Effector CD4-positive, alpha-beta T cell (primary cell): ENCODE measurements around the gene ACAD10.
A peak's percentile ranks its signal among the peaks of the same experiment; 100 is the strongest.
"Not testable (repeated sequence)": the region's sequence is repeated elsewhere in the genome, so short reads cannot be mapped to it uniquely, and the experiment has no call there.

Experiments used
- DNase-seq: peaks from one replicate; pipeline ENCODE4 v3.0.0-alpha.2; 2020
- total RNA-seq: gene quantifications from one replicate; lab custom pipeline; 2026; lab: John Stamatoyannopoulos, UW

ACAD10 gene
- 35.3 reads per million, percentile 60 among the genes with 10 or more reads in this experiment for total RNA-seq

DNA sequence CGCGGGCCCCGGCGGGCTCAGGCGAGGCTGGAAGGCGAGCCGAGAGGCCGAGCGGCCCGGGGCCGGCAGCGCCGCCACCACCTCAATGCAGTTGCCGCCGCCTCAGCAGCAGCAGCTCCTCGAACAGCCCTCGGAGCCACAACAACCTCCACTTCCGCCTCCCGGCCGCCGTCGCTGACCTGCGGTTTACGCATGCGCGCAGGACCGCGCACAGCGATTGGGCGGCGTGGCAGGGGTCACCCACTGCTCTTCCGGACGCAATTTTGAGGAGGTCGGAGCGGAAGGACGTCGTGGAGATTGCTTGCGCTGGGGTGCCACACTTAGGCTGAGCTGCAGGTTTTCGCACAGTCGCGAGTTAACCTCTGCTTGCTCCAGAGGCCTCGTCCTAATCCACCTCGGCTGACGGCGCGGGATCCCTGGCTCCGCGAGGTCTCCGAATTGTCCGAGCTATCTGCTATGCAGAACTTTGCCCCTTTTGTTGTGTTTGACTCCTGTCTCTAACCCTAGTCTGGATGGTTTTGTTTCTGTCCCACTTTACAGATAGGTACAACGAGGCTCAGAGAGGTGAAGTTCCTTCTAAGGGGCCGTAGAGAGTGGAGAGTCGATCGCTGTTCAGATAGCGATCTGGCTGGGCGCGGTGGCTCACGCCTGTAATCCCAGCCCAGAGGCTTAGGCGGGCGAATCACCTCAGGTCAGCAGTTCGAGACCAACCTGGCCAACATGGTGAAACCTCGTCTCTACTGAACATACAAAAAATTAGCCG is at the start of gene ACAD10, which contains the start of gene BRAP:
Gene ACAD10, plus strand, starts transcription at position 243 of the 763 bp plus-strand sequence. CDS start 6,657 bp downstream, outside the sequence.
Gene BRAP, minus strand, starts transcription at position 146 of the 763 bp plus-strand sequence. CDS start 164 bp downstream, outside the sequence.
- peak; percentile 88 for DNase-seq

DNA sequence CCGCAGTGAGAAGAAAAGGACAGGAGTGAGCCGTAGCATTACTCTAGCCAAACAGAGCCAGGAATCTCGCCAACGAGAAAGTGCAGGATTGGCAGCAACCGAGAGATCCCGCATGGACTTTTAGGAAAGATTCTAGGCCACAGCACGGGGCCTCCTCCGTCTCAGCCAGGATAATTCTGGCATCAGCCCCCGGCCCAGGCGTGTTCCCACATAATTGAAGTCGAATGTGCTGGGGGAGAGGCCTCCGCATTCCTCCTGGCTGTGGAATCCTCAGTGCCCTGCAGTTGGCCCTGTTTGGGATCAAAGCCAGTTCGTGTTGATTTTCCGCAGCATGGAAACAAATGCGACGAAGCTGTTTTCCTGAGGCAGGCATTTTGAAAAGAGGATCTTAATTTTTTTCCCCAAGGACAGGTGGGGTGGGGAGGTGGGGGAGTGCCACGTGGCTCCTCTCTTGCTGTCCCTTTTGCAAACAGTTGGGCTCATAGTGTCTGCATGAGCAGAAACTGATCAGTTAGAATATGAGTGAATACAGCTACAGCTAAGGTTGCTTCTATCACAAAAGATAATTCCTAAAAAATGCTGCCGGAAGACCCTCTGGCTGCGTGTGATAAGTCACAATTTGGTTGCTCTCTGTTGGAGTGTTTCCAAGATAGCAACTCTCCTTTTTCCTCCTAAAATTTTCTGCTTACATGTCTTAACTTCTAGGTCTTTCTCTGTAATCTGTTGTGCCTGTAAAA is 49.5 kb upstream of the ACAD10 start:
- DNase-seq: no peak

DNA sequence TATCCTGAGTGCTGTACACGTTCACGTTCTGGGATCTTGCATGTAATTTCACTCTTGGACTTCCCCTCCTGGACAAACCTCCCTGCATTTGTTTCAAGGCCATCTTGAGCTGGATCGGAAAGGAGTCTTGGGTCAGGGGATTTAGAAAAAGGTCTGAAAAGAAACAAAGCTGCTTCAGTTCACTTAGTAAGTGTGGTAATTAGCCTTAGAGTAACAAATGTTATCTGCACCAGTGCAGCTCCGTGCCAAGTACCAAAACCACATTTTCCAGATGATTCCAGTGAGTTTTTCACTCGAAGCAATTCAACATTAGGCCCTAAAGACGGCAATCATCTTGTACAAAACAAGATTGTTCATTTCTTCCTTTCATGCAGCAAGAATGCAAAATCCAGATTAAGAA is 47.3 kb upstream of the ACAD10 start:
- no peak for DNase-seq

DNA sequence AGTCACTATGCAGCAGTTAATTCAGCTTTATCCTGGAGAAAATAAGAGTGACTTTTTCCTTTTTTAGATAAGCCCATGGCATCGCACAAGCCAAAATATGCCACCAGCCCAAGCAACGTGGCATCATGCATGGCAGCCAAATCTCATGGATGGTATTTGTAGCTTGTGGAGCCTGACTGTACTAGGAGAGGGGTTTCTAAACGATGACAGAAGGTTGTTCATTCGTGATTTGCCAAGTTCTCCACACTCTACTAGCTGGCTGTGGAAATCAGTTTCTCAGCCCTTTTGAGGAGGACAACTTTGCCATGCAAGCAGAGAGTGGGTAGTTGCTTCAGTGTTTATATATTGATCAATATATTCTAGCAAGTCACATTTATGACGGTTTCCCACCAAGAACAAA is 45.3 kb upstream of the ACAD10 start:
- no peak for DNase-seq

DNA sequence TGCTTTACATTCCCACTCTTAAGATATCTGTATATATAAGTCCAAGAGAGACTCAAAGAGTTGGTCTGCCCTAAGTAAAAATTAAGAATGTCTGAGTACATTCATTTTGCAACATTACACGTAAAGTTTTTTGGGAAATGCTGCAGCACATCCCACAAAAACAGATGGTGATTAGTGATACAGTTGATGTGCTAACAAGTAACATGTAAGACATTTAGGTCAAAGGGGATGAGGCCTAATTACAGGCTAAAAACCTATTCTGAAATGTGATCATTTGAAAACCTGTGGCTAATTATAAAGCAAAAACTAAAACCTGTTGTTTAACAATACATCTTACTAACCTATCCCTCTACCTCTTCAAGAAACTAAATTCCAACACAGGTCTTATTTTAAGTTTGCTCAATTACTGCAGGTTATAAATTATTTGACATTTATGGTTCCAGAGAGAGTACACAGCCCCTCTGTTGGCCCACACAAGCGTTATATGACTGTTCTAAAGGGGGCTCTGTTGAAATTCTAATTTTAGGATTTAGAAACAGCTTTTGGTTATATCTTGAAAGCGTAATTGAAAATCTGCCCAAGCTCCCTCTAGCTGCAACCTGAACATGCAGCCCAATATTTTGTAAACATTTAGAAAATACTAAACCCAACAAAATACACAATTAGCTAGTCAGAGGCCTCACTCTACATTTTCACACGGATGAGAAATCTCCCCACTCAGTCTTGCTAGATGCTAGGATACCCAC is 43.0 kb upstream of the ACAD10 start:
- no peak for DNase-seq

DNA sequence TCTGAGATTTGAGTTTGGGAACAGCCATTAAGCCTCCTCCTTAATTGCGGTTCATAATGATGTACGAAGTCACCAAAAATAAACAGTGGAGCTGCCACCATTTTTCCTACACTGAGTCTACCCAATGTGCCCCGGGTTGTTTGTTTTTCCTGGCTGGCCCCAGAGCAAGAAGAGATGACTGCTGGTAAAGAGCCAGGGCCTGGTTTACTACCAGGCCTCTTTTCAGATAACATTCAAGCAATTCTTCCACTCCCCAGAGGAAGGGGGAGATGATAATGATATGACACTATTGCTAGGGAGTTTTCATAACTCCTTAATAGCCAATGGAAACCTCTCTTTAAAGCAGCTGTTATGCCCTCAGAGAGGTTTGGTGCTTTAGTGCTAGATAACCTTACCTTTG is 42.4 kb upstream of the ACAD10 start:
- DNase-seq: no peak

DNA sequence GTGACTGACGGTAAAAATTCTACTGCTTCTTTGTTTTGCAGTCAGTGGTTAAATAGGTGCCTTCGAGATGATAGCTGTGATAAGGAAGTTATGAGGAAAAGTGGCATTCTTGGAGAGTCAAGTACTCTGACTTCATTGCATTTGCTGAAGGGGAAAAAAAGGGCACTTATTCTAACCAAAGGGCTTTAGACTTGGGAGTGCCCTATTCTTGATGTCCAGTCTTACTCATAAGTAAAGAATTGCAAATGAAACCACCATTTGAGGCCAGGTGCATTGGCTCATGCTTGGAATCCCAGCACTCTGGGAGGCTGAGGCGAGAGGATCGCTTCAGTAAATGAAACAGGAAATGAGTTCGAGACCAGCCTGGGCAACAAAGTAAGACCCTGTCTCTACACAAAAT is 40.4 kb upstream of the ACAD10 start:
- DNase-seq: no peak

DNA sequence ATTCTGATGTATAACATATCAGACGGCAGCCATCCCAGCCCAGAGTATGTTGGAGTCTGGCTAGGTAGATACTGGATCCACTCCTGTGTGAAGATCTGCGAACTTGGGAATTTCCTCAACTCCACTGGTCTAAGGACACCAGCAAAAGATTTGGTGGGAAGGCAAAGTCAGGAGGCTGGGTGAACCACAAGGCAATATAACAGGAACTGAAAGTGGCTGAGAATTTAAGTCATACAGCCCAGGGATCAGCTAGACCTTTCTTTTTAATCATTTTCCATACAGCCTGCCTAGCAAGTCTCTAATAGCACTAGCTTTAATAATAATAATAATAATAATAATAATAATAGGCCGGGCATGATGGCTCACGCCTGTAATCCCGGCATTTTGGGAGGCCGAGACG is 34.9 kb upstream of the ACAD10 start:
- no peak for DNase-seq

DNA sequence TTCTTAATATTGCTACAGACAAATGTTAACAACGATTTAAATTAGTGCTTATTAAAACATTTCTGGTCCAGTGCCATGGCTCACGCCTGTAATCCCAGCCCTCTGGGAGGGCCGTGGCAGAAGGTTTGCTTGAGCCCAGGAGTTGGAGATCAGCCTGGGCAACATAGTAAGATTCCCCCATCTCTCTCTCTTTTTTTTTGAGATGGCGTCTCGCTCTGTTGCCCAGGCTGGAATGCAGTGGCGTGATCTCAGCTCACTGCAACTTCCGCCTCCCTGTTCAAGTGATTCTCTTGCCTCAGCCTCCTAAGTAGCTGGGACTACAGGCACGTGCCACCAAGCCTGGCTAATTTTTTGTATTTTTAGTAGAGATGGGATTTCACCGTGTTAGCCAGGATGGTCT is 33.3 kb upstream of the ACAD10 start:
- DNase-seq: not testable (repeated sequence)

DNA sequence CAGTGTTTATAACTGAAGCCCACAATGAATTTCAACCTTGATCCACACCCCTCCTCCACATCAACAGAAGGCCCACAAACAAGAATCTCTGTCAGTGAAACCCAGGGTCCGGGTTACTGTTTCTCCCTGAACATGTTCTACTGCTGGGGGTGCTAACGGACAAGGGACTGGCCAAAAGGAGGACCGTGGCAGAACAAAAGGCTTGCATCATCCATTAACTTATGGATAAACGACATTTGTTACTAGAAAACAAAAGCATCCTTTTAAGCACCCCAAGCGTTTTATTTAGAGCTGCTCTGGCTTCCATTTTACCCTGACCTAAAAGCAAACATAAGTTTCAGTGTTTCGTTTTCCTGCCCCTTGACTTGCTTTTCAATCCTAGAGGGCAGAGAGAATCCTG is 32.3 kb upstream of the ACAD10 start:
- no peak for DNase-seq

DNA sequence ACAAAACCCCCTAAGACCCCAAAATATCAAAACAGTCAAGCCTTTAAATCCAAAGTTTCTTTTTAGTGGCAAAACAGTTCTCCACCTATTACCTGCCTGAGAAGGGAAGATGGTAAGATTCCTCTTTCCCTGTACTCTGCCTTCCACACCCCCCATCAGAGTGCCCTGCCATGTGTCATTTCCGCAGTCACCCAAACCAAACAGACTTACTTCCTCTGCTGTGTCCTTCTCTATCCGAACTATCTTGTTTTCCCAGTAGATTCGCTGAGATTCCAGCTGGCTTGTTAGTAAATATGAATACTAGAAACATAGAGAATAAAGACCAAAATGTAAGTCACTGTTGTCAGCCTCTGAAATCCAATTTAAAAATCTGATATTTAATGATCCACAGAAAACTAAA is 30.5 kb upstream of the ACAD10 start:
- DNase-seq: no peak

DNA sequence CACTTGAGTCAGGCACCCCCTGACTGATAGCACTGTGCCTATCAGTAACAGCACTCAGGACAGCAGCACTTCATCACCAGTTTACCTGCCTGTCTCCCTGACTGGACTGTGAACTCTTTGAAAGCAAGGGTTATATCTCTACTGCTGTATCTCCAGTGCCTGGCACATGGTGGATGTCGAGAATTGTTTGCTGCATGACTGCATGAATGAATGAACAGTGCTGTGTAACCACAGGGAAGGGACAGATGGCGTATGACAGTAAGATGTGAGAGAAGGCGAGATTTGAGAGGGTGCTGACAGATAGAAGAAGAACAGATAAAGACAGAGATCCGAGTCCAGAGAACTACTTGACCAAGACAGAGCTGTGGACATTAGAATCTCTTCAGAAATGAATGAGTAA is 29.8 kb upstream of the ACAD10 start:
- DNase-seq: no peak

DNA sequence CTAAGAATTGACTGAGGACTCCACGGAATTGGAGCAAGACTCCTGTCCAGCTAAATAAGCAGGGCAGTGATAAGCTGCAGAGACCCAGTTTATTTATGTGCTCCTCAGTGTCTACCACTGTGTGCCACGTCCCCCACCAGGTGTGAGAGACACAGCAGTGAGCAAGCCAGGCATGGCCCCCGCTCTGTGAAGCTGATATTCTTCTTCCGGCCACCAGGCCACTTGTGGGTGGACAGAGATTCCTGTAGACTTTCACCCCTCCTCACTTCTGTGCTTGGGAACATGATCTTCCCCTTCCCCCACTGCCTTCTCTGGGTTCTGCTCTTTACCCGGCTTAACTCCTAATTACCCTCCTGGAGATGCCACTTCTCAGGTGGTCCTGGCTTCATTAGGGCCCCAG is 21.4 kb upstream of the ACAD10 start:
- no peak for DNase-seq

DNA sequence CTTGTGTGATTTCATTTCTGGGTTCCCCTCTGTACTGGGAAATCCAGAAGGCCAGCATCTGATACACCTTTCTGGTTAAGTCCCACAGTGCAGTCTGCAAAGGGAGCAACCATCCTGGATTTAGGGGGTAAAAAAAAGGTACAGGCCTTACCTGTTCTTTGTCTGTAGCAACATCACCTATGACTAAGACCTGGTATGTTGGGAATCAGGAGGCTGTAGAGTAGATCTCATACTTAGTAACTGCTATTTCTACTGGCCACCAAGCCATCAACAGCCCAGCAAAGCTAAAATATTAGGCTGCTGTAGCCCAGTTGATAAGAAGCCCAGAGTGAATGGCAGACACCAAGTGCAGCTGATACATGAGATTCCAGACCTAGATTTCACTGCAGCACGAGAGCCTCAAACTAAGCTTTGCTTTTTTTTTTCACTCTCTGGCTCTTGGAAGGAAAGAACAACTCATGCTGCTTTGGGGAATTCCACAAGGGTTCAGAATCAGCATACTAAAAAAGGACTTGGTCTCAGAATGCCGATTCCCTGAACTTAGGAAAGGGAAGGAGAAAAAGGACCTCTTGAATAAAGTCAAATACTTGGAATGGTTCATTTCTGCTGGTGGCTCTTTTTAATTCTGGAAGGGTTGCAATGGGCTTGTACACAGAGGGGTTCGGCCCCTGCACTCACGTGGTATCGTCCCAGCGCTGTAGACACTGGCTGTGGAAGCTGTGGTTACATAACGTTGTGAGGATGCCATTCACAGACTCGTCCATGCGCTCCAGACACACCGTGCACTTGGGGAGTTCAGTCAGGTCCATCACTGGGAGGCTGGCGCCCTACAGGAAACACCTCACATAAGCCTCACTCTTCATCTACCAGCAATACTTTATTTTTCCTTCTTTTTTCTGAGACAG is 20.6 kb upstream of the ACAD10 start:
- DNase-seq: no peak

DNA sequence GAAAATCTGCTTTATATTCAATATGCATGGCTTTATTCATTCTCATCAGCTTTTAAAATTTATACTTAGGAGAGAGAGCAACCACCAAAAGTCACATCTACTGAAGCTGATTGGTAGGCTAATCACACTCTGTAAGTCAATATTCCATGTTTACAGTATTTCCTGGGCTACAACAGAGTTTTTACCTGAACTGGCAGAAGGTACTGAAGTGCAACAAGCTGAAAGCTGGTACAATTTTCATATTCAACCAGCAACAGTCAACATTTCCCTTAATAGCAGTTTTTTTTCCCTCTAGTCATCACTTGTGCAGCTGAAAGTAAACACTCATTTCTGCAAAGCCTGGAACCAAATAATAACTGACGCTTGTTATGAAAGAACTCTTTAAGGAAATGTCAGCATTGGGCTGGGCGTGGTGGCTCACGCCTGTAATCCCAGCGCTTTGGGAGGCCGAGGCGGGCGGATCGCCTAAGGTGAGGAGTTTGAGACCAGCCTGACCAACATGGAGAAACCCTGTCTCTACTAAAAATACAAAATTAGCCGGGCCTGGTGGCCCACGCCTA is 13.0 kb upstream of the ACAD10 start:
- DNase-seq: no peak

DNA sequence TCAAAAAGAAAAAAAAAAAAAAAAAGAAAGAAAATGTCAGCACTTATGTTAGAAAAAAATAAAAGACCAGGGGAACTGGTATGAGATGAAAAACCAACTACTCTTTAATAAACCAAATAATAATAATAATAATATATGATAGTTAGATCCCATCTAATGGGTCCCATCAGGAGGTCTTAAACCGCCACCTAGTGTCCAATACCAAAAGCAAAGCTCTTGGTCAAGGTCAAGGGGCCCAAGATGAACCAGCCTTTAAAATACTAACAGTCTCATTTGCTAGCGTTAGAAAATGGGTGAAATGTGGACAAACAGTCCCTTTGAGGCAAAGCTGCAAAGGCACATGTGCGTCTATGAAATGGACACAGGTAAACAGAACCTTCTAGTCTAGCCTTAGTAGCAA is 12.3 kb upstream of the ACAD10 start:
- no peak for DNase-seq

DNA sequence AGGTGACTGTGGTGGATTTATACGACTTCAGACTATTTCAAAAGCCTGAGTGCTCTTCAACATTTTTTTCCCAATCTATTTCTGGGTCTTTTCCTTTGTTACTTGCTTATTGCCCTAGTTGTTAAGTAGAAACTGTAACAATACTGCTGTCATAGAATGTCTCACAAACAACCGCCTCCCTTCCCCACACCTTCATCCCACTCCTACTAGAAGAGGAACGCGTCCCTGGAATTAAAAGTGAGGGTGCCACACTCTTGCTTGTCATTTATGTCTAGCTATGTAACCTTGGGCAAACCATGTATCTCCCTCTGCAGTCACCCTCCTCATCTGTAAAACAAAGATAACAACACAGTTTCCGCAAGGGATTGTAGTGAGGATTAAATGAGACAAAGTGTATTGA is 8.7 kb upstream of the ACAD10 start:
- DNase-seq: no peak

DNA sequence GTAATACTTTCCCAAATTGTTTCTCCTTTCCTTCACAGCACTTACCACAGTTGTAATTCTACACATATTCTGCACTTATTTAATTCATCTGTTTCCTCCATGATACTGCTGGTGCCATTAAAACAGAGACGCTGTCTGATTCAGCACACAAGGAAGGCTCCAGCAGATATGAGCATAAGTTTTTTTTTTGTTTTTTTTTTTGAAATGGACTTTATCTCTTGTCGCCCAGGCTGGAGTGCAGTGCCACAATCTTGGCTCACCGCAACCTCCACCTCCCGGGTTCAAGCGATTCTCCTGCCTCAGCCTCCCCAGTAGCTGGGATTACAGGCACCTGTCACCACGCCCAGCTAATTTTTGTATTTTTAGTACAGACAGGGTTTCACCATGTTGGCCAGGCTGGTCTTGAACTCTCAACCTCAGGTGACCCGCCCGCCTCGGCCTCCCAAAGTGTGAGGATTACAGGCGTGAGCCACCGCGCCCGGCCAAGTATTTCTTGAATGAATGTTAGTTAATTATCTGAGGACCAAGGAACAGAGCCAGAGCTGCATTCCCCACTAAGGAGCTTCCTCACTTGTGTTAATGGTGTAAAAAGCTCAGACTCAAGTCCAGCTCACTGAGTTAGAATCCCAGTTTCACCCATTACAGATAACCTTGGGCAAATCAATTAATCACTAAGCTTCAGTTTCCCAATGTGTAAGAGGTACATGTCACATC is 1.2 kb upstream of the ACAD10 start:
- not testable (repeated sequence) for DNase-seq

DNA sequence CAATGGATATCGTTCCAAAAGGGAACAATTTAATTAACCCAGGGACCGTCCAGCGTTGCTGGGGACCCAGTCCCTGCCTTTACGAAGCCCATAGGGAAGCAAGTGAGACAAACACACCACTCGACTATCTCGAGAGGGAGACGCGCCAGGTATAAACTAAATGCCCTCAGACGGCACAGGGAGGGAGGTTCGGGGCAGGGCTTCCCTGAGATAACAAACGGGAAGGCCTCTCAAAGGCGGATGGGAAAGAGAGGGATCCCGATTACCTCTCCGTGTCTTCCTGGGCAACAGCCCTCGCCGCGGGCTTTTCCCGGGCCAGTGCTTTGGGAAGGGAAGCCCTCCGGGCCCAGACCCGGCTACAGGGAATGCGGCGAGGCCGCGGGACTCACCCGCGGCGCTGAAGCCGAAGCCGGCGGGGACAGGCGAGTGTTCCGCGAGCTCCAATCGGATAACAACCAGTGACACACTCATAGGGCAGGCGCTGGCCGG is 487 bp upstream of the ACAD10 start:
- no peak for DNase-seq

DNA sequence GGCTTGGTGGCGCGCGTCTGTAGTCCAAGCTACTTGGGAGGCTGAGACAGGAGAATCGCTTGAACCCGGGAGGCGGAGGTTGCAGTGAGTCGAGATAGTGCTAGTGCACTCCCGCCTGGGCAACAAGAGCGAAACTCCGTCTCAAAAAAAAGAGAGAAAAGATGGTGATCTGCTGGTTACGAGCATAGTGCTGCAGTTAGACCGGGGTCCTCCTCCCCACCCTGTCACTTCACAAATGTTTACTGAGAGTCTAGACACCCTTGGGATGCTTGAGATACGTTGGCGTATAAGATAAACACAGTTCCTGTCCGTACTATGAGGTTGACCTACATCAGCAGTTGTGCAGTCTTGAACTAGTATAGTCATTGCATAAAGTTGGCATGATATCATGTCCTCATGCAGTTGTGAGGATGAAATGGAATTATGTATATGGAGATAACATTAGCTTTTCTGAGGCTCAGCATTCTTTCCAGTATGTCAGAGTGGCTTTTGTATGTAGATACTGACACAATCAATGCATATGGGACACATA is 787 bp downstream of the ACAD10 start:
- DNase-seq: no peak

DNA sequence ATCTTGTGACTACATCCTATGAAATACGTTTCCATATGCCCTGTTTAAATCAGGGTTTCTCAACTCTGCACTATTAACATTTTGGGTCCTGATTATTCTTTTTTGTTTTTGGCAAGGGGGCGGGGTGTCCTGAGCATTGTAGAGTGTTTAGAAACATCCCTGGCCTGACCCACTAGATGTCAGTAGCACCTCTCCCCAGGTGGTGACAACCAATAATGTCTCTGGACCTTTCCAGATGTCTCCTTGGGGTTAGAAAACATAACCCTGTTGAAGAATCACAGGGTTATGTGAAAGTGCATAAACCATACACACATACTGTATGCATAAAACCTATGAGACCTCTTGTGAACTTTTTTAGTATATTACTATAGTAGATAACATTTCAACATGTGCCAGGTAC is 1.4 kb downstream of the ACAD10 start:
- DNase-seq: no peak
